Esophagus squamous epithelium (tissue), 5 donors: ENCODE results near the gene WSCD2. TPM values are rescaled to one million over a fixed set of nuclear protein-coding genes. Genes with fewer than 3 reads are reported as not detected.
A peak's percentile ranks its signal among the peaks of the same experiment; 100 is the strongest.

Experiments
- DNase-seq: peaks from one replicate; lab custom pipeline; 2025; lab: John Stamatoyannopoulos, UW
- H3K27ac ChIP-seq, 4 donors: fragments of 200-600 bp; sonication (generic); one replicate each; pipeline ENCODE4 v1.5.1; 2016 to 2019; ENCODE audit warnings: mild to moderate bottlenecking in 1 of 4
- H3K27me3 ChIP-seq, 4 donors: fragments of 200-600 bp; sonication (generic); 1 replicate in 3 of 4; 2 replicates in 1 of 4; pipeline versions ENCODE4 v1.5.1 to v1.6.0; 2017 to 2021; ENCODE audit warnings: antibody characterized with exemption in 1 of 4
- H3K36me3 ChIP-seq, 3 donors: fragments of 200-600 bp; sonication (generic); one replicate each; pipeline ENCODE4 v1.5.1; 2016 to 2019
- H3K4me1 ChIP-seq, 3 donors: fragments of 200-600 bp; sonication (generic); one replicate each; pipeline ENCODE4 v1.5.1; 2017 to 2019
- H3K4me3 ChIP-seq, 4 donors: fragments of 200-600 bp; sonication (generic); 1 replicate in 3 of 4; 2 replicates in 1 of 4; pipeline ENCODE4 v1.5.1; 2016 to 2019; ENCODE audit warnings: mild to moderate bottlenecking in 2 of 4, moderate library complexity in 1 of 4
- H3K9me3 ChIP-seq, 3 donors: fragments of 200-600 bp; sonication (generic); one replicate each; pipeline ENCODE4 v1.5.1; 2016 to 2019
- CTCF ChIP-seq, 6 experiments: fragments of 450-650 bp in 4 of 6; fragments of 200-600 bp in 2 of 6; sonication (generic) in 2 of 6; IDR thresholded peaks; one replicate each; pipeline ENCODE4 v1.5.1; 2016 to 2019; ENCODE audit warnings: antibody characterized with exemption in 6 of 6, mild to moderate bottlenecking in 4 of 6, moderate library complexity in 4 of 6
- POLR2A ChIP-seq, 4 donors: fragments of 450-650 bp; IDR thresholded peaks; one replicate each; pipeline ENCODE4 v1.6.1; 2017; ENCODE audit warnings: antibody characterized with exemption in 4 of 4, mild to moderate bottlenecking in 4 of 4, moderate library complexity in 3 of 4
- WGBS, 2 donors: methylation state at CpG; one replicate each; pipeline ENCODE4 v1.1.5; 2018; 5-methylcytosine and 5-hydroxymethylcytosine counted together
- intact Hi-C: fragments of 100-400 bp; cut with DNase I; formaldehyde crosslinking; loops from one replicate; pipeline ENCODE4 v1.15.0; 2022
- total RNA-seq, 4 donors: library from RNA; depleted of rRNA; stranded (reverse); fragments of >200 nt; gene quantifications; one replicate each; pipeline ENCODE4 v1.1.0, GENCODE V29; 2016
- donor health status: DM: yes; HTN: yes; CAD: no.

The WSCD2 gene
- total RNA-seq, 4 donors from 2014 or later: 0.62 to 3.6 (median 3.3) TPM; not detected in 1

DNA sequence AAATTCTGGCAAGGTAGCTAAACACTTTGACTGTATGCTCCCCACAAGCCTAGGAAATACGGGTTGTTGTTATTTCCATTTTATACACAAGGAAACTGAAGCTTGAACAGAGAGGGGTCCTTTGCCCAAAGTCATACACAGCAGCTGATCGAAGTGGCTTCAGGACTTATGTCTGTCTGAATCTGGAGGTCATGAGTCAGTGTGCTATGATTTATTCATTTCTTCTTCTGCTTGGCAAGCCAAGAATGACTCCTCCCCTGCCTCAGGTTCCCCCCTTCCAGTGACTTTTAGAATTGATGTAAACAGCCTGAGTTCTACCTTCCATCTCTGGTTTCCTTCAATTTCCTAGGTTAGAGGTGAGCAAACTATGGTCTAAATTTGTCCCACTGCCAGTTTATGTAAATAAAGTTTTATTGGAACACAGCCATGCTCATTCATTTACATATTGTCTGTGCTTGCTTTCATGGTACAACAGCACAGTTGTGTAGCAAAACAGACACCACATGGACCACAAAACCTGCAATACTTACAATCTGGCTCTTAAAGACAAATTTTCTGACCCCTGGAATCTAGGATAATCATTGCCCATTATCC lies 34.9 kb upstream of the WSCD2 start:
- intact Hi-C loops: loop anchor here (10.0 kb wide), 1 partner anchor 101 kb away; no protein-coding TSS in a partner anchor
- 33 to 55% methylated on average over 2 of the region's 2 CpGs for WGBS, 2 donors
- Histone ChIP-seq H3K27ac (no peak overlapping the region), H3K36me3 (no peaks in the 10 kb centered on the region), H3K4me3 (no peak overlapping the region), H3K4me1 (peaks cover 0 to 5% (median 0%) of the 10 kb centered on the region in 3 donors), H3K27me3 (peaks cover 0 to 30% (median 0%) of the 10 kb centered on the region in 4 donors), H3K9me3 (no peaks in the 10 kb centered on the region)
- no peak for DNase-seq
- TF ChIP-seq CTCF (IDR thresholded peaks at IDR 0.05) (no peak), POLR2A (IDR thresholded peaks at IDR 0.05) (no peak)

DNA sequence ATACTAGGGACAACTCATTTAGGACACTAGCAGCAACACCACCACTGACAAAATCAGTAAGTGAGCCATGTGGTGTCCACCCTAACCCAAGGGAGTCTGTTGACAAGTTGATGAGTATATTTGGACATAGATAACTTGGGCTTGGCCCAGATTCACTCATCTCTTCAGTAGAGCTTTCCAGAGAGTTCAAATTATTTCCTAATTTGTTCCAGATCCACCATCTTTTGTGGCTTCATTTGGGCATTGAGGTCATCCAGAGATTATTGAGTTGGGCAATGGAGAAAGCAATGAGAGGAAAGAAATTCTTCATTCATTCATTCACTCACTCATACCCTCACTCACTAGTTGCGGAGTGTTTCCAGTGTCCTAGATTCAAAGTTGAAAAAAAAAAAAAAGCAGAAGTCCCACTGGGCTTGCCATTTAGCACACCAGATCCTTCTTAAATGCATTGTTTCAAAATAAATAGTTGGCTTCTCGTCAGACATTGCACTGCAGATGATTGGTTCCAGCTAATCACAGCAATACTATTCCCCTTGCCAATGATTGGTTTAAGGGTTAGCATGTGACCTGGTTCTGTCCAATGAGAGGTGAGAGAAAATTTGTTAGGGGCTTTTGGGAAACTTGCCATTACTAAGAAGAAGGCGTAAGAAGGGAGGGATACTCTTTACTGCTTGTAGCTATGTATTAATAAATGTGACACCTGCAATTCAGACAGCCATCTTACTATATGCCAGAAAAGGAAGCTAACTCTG lies 31.8 kb upstream of the WSCD2 start:
- no peak for DNase-seq
- H3K4me3 ChIP-seq: no peak overlapping the region
- TF ChIP-seq POLR2A (IDR thresholded peaks at IDR 0.05) (no peak), CTCF (IDR thresholded peaks at IDR 0.05) (no peak)
- peaks cover 0 to 5% (median 0%) of the 10 kb centered on the region in 3 donors for H3K4me1 ChIP-seq
- peaks cover 0 to 21% (median 0%) of the 10 kb centered on the region in 4 donors for H3K27me3 ChIP-seq
- H3K9me3 ChIP-seq: no peaks in the 10 kb centered on the region
- WGBS, 2 donors: 61 to 79% methylated on average over 3 of the region's 3 CpGs
- H3K27ac ChIP-seq: peak overlapping the region in 2 of 4 donors; percentile 10 to 44
- intact Hi-C loops: loop anchor here (10.0 kb wide), 1 partner anchor 97 kb away; no protein-coding TSS in a partner anchor
- H3K36me3 ChIP-seq: no peaks in the 10 kb centered on the region

GRCh38 chr12:108098374-108098773 lies 30.7 kb upstream of the WSCD2 start:
- intact Hi-C loops: loop anchor here (10.0 kb wide), 1 partner anchor 96 kb away; no protein-coding TSS in a partner anchor
- 80 to 90% methylated on average over 7 of the region's 8 CpGs for WGBS, 2 donors
- TF ChIP-seq CTCF (IDR thresholded peaks at IDR 0.05) (no peak), POLR2A (IDR thresholded peaks at IDR 0.05) (no peak)

GRCh38 chr12:108099073-108099472 lies 30.0 kb upstream of the WSCD2 start:
- Histone ChIP-seq H3K4me3 (no peak overlapping the region), H3K36me3 (no peaks in the 10 kb centered on the region), H3K27me3 (peaks cover 0 to 8% (median 0%) of the 10 kb centered on the region in 4 donors), H3K9me3 (no peaks in the 10 kb centered on the region), H3K4me1 (peaks cover 0 to 5% (median 0%) of the 10 kb centered on the region in 3 donors), H3K27ac (no peak overlapping the region)
- WGBS, 2 donors: 7 to 26% methylated on average over 3 of the region's 3 CpGs
- no peak for DNase-seq
- TF ChIP-seq POLR2A (IDR thresholded peaks at IDR 0.05) (no peak), CTCF (IDR thresholded peaks at IDR 0.05) (peak in 4 of 6 experiments; percentile 16 to 54 (median 42))
- intact Hi-C loops: loop anchor here (10.0 kb wide), 1 partner anchor 96 kb away; no protein-coding TSS in a partner anchor

More at GRCh38 chr12:108098374-108098773, 30.7 kb upstream of the WSCD2 start:
- H3K4me3 ChIP-seq: no peak overlapping the region
- H3K4me1 ChIP-seq: peaks cover 0 to 5% (median 0%) of the 10 kb centered on the region in 3 donors
- H3K36me3 ChIP-seq: no peaks in the 10 kb centered on the region
- no peak overlapping the region for H3K27ac ChIP-seq
- no peaks in the 10 kb centered on the region for H3K9me3 ChIP-seq
- no peak for DNase-seq
- peaks cover 0 to 15% (median 0%) of the 10 kb centered on the region in 4 donors for H3K27me3 ChIP-seq
